Ishikawa (cell line): ENCODE data around the gene ILKAP.

ENCODE experiments used
- RAD21 ChIP-seq: IDR thresholded peaks from 2 replicates; pipeline ENCODE4 v1.6.1; 2012; ENCODE audit warnings: low read depth
- TAF1 ChIP-seq: IDR thresholded peaks from 2 replicates; pipeline ENCODE4 v1.6.1; 2012; ENCODE audit warnings: low read depth, mild to moderate bottlenecking
- TCF12 ChIP-seq: IDR thresholded peaks from 2 replicates; pipeline ENCODE4 v1.6.1; 2012; ENCODE audit warnings: low read depth

DNA sequence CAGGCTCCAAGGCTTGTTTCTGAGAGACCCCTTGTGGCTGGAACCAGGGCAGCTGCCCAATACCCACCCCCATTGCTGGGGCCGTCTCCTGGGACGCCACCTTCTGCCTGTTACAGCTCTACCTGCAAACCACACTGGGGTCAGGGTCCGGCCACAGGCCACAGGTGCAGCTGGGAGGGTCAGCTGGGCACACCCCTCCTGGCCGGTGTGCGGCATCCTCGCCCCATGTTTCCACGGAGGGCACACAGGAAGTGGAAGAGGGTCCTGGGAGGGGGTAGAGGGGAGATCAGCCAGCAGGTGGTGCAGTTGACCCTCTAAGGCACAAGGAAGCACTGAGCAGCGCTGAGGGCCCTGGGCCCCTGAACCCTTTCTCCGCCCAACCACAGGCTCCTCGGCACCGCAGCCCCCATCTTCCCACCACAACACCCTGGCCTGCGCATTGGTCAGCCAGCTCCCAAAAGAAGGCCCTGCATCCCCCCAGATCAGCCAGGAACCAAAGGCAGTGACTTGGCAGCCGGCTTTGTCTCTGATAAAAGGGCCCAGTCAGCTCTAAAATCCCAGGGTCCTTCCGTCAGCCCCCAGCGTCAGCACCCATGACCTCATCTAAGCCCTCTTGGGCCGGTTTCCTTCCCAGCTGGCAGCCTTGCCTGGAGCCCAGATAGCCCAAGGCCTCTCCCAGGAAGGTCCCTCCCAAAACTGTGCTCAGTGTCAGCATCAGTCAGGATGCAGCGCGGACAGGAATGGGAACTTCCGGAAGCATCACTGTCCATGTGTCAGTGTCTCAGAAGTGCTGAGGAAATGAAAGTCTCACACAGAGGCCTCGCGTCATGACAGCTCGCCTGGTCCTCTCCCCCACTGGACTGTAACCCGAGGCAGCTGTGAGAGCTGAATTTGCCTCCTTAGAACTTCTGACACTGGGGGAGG, 43.0 kb downstream of the ILKAP start:
- TF ChIP-seq RAD21 (peak; percentile 19; the same call in 1 of the 2 replicates), TCF12 (no peak), TAF1 (no peak)
